GM18907 (cell line): ENCODE measurements around the gene SORT1.

Experiments
- ATAC-seq: cut with Tn5 transposase; IDR thresholded peaks from one replicate; pipeline ENCODE4 v1.9.1; 2021; ENCODE audit warnings: mild to moderate bottlenecking, moderate library complexity; ENCODE audit not compliant: unreplicated experiment

SORT1 gene

DNA sequence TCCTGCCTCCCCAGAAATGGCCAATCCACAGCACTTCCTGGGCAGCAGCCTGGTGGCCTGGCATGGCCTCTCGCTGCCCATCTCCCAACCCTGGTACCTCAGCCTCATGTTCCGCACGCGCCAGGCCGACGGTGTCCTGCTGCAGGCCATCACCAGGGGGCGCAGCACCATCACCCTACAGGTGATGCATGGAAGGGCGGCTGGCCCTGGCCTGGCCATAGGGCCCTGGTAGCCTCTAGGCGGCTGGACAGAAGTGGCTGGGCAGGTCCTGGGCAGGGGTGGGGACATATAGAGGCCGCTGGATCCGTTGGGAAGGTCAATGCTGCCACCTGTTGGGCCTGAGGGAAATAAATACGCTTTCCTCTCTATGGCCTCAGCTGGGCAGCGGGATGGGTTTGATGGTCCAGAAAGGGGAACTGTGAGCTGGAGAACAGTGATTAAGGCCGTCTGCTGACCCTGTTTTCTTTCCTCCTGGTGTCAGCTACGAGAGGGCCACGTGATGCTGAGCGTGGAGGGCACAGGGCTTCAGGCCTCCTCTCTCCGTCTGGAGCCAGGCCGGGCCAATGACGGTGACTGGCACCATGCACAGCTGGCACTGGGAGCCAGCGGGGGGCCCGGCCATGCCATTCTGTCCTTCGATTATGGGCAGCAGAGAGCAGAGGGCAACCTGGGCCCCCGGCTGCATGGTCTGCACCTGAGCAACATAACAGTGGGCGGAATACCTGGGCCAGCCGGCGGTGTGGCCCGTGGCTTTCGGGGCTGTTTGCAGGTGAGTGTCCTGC lies 133.9 kb downstream of the SORT1 start:
- peak; percentile 75 for ATAC-seq

DNA sequence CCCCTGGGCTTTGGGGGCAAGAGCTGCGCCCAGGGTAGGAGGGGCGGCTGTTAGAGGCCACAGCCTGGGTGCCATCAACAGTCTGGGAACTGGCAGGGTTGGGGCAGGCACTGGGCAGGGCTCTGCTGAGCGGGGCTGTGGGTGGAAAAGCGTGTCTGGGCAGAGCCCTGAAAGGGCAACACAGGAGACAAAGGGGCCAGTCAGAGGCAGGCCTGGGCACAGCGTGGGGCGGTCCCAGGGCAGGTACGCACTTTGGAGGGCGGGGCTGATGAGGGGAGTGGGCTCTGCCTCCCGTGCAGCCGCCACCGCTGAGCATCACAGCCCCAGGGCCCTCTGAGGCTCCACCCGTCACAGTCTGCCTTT lies 134.5 kb downstream of the SORT1 start:
- no peak for ATAC-seq

DNA sequence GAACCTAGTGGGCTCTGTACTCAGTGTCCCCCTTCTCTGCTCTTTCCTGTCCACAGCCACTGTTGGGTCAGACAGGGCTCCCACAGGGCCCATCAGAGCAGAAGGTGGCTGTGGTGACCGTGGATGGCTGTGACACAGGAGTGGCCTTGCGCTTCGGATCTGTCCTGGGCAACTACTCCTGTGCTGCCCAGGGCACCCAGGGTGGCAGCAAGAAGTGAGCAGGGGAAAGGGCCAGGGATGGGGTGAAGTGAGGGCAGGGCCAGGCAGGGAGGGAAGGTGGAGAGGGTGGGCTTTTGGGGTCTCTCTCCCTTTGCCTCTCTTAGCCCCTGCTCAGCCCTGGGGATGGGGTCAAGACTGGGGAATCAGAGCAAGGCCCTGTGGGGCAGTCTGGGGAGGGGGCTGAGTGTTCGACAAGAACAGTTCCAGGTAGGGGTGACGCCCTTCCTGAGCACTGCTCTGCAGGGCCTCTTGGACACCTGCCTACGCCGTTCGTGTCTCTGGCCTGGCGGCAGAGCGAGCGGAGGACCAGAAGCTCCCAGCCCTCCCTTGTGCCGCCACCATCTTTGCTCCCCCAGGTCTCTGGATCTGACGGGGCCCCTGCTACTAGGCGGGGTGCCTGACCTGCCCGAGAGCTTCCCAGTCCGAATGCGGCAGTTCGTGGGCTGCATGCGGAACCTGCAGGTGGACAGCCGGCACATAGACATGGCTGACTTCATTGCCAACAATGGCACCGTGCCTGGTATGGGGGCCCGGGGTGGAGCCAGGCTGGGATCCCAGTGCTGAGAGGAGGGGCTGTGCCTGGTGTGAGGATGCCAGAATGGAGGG lies 135.3 kb downstream of the SORT1 start:
- ATAC-seq = no peak

- ATAC-seq = no peak
Observed at GRCh38 chr1:109261578-109261977, 136.1 kb downstream of the SORT1 start.

DNA sequence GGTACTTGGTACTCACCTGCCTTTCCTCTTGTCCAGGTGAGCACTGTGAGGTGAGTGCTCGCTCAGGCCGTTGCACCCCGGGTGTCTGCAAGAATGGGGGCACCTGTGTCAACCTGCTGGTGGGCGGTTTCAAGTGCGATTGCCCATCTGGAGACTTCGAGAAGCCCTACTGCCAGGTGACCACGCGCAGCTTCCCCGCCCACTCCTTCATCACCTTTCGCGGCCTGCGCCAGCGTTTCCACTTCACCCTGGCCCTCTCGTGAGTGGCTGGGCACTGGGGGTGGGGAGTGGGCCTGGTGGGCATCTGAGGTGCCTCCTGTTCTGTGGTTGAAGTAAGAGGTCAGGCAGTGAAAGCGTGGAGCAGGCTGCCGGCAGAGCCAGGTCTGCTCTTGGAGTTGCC lies 136.7 kb downstream of the SORT1 start:
- no peak for ATAC-seq

DNA sequence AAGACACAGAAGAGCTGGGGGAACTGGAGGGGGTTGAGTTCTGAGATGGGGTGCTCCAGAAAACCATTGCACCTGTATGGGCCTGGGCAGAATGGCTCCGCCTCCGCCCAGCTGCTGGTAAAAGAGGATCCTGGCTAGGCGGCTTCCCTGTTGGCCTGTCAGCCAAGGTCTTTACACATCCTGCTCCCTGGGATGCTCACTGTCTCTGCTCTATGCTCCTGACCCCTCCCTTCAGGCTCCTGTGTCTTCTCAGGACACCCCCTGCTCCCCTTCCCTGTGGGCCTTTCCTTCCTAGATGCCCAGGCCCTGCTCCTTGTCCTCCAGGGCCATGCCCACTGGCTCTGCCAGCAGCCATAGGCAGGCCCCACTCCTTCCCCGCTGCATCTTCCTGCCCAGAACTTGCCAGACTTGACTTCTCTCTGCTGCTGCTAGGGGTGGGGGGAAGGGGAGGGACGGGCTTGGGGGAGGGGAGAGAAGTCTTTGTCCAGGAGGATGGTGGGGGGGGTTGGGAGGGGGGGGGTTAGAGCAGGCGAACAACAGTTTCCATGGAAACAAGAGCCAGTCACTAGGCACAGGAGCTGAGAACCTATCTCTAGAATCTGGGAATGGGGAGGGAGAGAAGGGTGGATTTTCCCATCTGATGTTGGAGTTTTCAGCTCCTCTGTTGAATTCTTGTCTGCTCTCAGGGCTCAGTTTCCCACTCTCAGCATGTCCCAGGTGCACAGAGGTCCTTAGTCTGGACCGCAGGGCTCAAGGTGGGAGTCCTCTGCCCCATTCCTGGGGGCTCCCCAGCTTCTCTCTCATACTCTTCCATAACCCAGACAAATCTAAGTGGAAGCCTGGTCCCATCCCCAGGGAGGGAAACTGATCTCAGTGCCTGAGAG lies 137.8 kb downstream of the SORT1 start:
- no peak for ATAC-seq
